ENCODE data around the gene ACP2.

Gene ACP2

DNA sequence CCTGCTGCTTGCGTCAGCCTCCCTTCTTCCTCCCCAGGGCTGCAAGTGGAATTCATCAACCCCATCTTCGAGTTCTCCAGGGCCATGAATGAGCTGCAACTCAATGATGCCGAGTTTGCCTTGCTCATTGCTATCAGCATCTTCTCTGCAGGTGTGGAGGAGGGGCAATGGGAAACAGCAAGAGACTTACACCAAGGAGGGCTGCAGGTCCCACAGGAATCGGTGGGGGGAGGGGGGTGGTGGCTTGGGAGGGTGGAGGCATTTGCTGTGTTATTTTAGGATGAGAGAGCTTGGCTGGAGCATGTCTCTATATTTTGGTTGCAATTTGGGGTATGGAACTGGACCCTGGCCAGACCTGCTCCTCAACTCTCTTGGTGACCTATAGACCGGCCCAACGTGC is 19.3 kb upstream of the ACP2 start:
- H3K36me3 ChIP-seq (replicated peaks) = no peaks in the 10 kb centered on the region
- no peaks in the 10 kb centered on the region for H3K27me3 ChIP-seq (replicated peaks)
- H3K4me3 ChIP-seq (ENCODE audit: low read depth, low read length) = no peak overlapping the region
- no peak for DNase-seq
- H3K27ac ChIP-seq = no peak overlapping the region
- TF ChIP-seq, protein P1, sequence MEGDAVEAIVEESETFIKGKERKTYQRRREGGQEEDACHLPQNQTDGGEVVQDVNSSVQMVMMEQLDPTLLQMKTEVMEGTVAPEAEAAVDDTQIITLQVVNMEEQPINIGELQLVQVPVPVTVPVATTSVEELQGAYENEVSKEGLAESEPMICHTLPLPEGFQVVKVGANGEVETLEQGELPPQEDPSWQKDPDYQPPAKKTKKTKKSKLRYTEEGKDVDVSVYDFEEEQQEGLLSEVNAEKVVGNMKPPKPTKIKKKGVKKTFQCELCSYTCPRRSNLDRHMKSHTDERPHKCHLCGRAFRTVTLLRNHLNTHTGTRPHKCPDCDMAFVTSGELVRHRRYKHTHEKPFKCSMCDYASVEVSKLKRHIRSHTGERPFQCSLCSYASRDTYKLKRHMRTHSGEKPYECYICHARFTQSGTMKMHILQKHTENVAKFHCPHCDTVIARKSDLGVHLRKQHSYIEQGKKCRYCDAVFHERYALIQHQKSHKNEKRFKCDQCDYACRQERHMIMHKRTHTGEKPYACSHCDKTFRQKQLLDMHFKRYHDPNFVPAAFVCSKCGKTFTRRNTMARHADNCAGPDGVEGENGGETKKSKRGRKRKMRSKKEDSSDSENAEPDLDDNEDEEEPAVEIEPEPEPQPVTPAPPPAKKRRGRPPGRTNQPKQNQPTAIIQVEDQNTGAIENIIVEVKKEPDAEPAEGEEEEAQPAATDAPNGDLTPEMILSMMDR (IDR thresholded peaks at IDR 0.05; ENCODE audit: low read depth, low read length, missing control alignments) = no peak
- in situ Hi-C loops (cut with HindIII; ENCODE audit: low pct_ligation_motif_present, low sequenced_read_pairs) = no loop called here

DNA sequence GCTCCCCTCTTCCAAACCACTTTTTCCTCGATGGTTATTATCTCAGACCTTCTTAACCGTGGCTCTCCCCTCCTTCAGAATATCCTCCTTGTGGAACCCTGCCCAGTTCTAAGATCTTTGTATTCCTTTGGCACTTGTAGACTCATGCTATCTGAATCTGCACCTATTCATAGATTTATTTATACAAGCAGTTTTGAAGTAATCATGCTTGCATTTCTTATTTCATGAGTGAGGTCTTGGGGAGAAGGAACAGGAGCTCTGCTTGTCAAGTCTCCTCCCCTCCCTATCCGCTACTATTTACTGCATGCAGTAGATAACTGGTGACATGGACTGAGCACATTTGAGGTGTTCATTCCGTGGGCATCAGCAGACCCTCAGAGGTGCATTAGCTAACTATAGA is 15.9 kb upstream of the ACP2 start:
- Histone ChIP-seq H3K4me3 (ENCODE audit: low read depth, low read length) (no peak overlapping the region), H3K27me3 (replicated peaks) (no peaks in the 10 kb centered on the region), H3K27ac (peak overlapping the region; percentile 8), H3K36me3 (replicated peaks) (no peaks in the 10 kb centered on the region)
- TF ChIP-seq, protein P1 (IDR thresholded peaks at IDR 0.05; ENCODE audit: low read depth, low read length, missing control alignments) = no peak
- no peak for DNase-seq
- in situ Hi-C loops (cut with HindIII; ENCODE audit: low pct_ligation_motif_present, low sequenced_read_pairs) = no loop called here

DNA sequence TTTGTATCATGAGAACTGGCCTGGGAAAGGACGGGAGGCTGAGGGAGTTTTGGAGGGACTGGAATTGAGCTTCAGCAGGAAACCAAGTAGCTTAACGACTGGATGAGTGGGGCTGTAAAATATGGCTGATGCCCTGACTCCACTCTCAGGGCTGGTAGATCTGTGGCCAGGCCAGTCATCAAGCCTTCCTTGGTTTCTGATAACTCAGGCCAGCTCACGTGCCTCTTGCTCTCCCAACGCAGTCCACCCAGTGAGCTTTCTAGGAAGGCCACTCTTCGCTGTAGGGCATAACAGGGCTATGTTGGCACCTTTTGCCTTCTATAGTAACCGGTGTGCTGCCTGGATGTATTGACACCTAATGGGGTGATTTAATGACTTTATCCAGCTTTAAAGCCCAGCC is 15.5 kb upstream of the ACP2 start:
- in situ Hi-C loops (cut with HindIII; ENCODE audit: low pct_ligation_motif_present, low sequenced_read_pairs) = no loop called here
- no peak overlapping the region for H3K4me3 ChIP-seq (ENCODE audit: low read depth, low read length)
- no peaks in the 10 kb centered on the region for H3K36me3 ChIP-seq (replicated peaks)
- TF ChIP-seq, protein P1 (IDR thresholded peaks at IDR 0.05; ENCODE audit: low read depth, low read length, missing control alignments) = no peak
- no peak overlapping the region for H3K27ac ChIP-seq
- DNase-seq = no peak
- H3K27me3 ChIP-seq (replicated peaks) = no peaks in the 10 kb centered on the region

DNA sequence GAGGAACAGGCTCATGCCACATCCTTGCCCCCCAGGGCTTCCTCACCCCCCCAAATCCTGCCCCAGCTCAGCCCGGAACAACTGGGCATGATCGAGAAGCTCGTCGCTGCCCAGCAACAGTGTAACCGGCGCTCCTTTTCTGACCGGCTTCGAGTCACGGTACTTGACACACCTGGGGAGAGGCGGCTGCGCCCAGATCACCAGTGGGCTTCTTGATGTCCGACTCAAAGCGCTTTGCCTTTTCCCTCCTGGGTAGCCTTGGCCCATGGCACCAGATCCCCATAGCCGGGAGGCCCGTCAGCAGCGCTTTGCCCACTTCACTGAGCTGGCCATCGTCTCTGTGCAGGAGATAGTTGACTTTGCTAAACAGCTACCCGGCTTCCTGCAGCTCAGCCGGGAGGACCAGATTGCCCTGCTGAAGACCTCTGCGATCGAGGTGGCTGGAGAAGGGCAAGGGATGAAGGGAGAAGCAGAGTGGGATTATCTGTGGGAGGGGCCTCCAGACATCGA is 12.7 kb upstream of the ACP2 start:
- TF ChIP-seq, protein P1 (IDR thresholded peaks at IDR 0.05; ENCODE audit: low read depth, low read length, missing control alignments) = no peak
- no peak for DNase-seq
- H3K27ac ChIP-seq = no peak overlapping the region
- H3K27me3 ChIP-seq (replicated peaks) = no peaks in the 10 kb centered on the region
- H3K36me3 ChIP-seq (replicated peaks) = no peaks in the 10 kb centered on the region
- in situ Hi-C loops (cut with HindIII; ENCODE audit: low pct_ligation_motif_present, low sequenced_read_pairs) = no loop called here
- no peak overlapping the region for H3K4me3 ChIP-seq (ENCODE audit: low read depth, low read length)

DNA sequence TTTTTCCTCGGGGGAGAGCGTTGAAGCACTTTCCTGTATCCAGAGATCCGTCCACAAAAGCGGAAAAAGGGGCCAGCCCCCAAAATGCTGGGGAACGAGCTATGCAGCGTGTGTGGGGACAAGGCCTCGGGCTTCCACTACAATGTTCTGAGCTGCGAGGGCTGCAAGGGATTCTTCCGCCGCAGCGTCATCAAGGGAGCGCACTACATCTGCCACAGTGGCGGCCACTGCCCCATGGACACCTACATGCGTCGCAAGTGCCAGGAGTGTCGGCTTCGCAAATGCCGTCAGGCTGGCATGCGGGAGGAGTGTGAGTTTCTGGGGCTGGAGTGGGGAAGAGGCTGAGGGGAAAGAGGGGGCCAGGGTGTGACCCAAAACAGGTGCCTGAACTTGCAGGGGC is 11.8 kb upstream of the ACP2 start:
- TF ChIP-seq, protein P1 (IDR thresholded peaks at IDR 0.05; ENCODE audit: low read depth, low read length, missing control alignments) = no peak
- no peaks in the 10 kb centered on the region for H3K27me3 ChIP-seq (replicated peaks)
- in situ Hi-C loops (cut with HindIII; ENCODE audit: low pct_ligation_motif_present, low sequenced_read_pairs) = no loop called here
- no peak overlapping the region for H3K27ac ChIP-seq
- DNase-seq = no peak
- H3K36me3 ChIP-seq (replicated peaks) = no peaks in the 10 kb centered on the region
- H3K4me3 ChIP-seq (ENCODE audit: low read depth, low read length) = no peak overlapping the region

DNA sequence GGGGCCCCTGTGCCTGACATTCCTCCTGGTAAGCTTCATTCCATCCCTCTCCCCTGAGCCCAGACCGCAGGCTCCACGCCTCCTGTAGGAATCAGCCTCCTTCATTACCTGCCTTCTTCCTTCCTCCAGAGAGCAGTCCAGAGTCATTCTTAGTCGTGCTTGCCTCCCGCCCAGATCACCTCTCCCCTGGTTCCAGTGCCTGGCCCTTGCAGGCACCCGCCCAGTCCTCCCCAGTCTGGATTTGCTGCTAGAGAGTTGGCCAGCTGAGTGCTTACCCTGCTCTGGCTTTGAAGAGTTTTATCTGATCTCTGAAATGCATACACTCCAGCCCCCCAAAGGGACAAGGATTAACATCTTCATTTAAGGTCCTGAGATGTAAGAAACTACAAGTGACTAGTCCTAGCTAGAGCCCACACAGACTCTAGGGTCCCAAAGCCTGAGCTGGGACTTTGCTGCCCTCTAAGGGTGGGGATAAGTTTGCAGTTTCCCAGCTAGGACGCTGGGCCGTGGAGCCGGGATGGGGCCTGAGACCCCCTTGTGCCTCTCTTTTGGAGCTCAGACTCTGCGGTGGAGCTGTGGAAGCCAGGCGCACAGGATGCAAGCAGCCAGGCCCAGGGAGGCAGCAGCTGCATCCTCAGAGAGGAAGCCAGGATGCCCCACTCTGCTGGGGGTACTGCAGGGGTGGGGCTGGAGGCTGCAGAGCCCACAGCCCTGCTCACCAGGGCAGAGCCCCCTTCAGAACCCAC is 10.8 kb upstream of the ACP2 start:
- Histone ChIP-seq H3K4me3 (ENCODE audit: low read depth, low read length) (no peak overlapping the region), H3K36me3 (replicated peaks) (no peaks in the 10 kb centered on the region), H3K27me3 (replicated peaks) (no peaks in the 10 kb centered on the region), H3K27ac (no peak overlapping the region)
- DNase-seq = no peak
- in situ Hi-C loops (cut with HindIII; ENCODE audit: low pct_ligation_motif_present, low sequenced_read_pairs) = no loop called here
- TF ChIP-seq, protein P1 (IDR thresholded peaks at IDR 0.05; ENCODE audit: low read depth, low read length, missing control alignments) = peak; percentile 80

All from brain microvascular endothelial cell (primary cell).